HG02798 (cell line): ENCODE measurements around the gene AHRR.
"Not testable (repeated sequence)": the region's sequence is repeated elsewhere in the genome, so short reads cannot be mapped to it uniquely, and the experiment has no call there.

Experiments
- ATAC-seq: cut with Tn5 transposase; IDR thresholded peaks from one replicate; pipeline ENCODE4 v1.9.1; 2021; ENCODE audit warnings: mild to moderate bottlenecking; ENCODE audit not compliant: unreplicated experiment, poor library complexity

The AHRR gene

GRCh38 chr5:305050-305449 is 16.5 kb upstream of the AHRR start:
- no peak for ATAC-seq

- ATAC-seq = no peak
Measured at GRCh38 chr5:305459-305858, 16.1 kb upstream of the AHRR start.

GRCh38 chr5:306011-306805 is 15.3 kb upstream of the AHRR start:
- no peak for ATAC-seq

DNA sequence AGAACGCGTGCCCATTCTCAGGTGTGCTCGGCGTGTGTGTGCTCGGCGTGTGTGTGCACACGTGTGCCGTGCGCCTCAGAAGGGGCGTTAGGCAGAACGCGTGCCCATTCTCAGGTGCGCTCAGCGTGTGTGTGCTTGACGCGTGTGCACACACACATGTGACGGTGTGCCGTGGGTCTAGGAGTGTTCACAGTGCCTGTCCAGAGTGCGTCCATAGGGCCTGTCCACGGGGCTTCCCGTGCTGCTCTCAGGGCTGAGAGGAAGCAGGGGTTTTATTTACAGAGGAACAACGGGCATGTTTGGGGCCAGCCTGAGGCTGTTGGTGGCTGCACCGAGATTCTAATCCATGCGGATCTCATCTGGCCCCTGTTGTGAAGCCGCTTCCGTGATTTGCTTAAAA is 14.2 kb upstream of the AHRR start:
- ATAC-seq = no peak

DNA sequence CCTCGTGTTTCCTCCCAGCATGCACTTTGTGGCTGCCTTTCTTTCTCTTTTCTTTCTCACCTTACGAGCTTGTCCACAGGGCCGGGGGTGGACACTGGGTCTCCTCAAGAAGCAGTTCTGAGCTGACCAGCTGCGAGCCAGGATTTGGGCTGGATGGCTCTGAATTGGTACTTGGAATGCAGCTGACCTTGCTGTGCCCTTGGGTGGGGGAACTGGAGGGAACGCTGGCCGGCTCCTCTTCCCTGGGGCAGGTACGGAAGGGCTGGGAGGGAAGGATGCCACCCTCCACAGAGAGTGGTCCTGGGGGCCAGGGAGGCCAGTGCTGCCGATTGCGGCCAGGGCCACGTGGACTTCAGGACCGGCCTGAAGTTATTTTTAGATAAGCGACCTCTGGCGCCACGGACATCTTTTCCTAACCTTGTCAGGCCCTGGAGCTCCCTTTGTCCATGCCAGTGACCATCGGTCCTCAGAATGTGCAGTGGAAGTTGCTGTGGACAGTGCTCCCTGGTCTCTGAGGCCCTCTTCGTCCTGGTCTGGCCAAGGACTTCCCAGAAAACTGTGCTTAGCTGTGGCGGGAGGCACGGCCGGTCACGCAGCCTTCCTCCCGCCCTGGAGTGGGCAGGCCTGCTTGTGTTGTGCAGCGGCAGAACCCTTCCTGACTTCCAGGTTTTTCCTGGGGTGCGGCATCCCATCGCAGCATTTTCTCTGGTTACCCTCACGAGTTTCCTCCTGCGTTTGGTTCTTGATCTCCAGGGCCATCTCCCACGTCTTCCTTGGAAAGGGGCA is 13.5 kb upstream of the AHRR start:
- no peak for ATAC-seq

GRCh38 chr5:308672-309271 is 12.7 kb upstream of the AHRR start:
- ATAC-seq = no peak

DNA sequence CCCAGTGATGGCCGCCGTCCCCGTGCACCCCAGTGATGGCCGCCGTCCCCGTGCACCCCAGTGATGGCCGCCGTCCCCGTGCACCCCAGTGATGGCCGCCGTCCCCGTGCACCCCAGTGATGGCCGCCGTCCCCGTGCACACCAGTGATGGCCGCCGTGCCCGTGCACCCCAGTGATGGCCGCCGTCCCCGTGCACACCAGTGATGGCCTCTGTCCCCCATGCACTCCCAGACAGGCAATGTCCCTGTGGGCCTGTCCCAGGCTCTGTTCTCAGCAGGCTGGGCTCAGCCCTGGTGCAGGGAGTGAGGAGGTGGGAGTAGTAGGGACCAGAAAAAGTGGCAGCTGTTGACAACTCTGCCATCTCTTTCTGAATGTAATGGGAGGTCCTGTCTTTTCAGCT is 11.7 kb upstream of the AHRR start:
- not testable (repeated sequence) for ATAC-seq

DNA sequence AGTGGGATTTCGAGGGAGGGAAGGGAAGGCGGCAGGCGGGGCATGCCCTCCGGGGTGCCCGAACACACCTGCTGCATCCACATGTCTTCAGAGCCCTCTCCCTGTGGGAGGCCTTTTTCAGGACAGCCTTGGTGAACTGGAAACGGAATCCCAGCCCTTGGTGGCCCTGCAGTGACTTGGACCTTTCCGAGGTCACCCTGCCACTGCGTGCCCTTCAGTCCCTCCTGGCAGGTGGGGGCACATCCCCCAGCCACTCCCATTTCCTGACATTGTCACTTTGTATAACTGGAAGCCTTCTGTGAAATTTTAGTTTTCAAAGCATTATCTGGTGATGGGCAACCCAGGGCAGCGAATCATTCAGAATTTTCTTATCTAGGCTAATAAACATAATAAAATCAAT is 11.0 kb upstream of the AHRR start:
- no peak for ATAC-seq

DNA sequence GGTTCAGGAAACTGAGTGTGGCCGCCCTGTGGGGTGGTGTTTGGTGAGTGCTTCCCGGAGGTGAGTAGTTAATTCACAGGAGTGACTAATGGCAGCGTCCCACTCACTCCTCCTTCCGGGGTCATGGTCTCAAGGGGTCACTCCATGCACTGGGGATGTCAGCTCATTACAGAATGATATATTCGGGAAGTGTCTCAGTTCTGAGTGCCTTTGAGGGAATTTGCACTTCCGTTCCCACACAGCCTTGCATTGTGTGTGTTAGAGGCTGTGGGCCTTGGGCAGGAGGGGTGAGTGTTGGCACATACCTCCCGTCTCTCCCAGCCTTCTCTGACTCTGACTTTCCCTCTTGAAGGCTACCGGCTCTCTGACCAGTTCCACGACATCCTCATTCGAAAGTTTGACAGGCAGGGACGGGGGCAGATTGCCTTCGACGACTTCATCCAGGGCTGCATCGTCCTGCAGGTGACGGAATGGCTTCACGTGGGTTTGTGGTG is 10.5 kb upstream of the AHRR start:
- ATAC-seq = no peak

GRCh38 chr5:311963-312362 is 9.6 kb upstream of the AHRR start:
- no peak for ATAC-seq

- no peak for ATAC-seq
Measured at GRCh38 chr5:312845-313244, 8.7 kb upstream of the AHRR start.

- ATAC-seq = no peak
Measured at GRCh38 chr5:313265-313664, 8.2 kb upstream of the AHRR start.

DNA sequence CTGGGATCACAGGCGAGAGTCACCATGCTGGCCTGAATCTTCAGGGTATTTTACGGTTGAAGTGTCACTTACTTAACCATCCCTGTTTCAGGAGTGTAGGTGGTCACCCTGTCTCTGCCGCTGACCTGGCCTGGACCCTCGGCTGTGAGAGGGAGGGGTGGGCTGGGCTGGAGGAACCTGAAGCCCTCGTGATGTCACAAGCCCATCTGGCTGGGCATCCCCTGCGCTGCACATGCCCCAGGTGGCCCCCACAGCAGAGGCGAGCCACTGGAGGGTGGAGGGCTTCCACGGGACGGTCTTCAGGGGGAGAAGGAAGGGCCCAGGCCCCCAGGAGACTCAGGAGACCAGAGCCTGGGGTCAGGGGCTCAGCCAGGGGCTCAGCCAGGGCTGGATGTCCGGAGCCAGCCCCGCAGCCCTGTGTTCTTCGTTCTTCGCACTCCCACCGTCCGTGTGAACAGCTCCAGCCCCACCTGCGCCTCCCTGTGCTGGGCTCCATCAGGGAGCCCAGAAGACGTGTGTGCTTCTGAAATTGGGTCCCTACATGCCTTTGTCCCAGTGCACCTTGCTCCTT is 7.6 kb upstream of the AHRR start:
- no peak for ATAC-seq

DNA sequence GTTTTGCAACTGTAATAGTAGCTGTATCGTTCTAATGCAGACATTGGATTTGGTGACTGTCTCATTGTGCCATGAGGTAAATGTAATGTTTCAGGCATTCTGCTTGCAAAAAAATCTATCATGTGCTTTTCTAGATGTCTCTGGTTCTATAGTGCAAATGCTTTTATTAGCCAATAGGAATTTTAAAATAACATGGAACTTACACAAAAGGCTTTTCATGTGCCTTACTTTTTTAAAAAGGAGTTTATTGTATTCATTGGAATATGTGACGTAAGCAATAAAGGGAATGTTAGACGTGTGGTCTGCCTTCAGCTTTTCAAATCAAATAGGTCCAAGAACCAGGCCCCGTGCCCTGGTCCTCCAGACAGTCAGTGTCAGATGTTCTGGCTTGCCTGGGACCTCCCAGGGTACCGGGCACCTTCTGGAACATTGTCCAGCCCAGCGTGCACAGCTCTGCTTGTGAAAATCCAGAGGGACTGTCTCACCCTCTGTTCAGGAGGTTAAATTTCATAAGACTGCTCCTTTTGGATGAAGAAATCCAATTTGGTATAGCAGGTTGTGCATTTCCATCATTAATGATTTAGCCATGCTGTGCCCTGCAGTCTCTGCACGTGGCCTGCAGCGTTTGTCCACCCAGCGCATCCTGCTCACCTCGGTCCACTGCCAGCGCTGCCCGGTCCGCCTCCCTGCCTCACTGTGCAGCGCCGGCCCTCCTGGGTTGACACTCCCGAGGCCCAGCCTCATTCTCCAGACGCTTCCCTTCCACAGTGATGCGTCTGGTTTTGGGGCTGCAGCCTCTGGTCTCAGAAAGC is 6.6 kb upstream of the AHRR start:
- no peak for ATAC-seq

GRCh38 chr5:315488-316209 is 5.9 kb upstream of the AHRR start:
- no peak for ATAC-seq

- ATAC-seq = peak; percentile 11
Measured at GRCh38 chr5:316210-317085, 5.1 kb upstream of the AHRR start.

- ATAC-seq = peak; percentile 80
Measured at GRCh38 chr5:317086-317811, 4.3 kb upstream of the AHRR start.
